GM23338 (cell line): ENCODE results near the gene ADAD2. TPM values are rescaled to one million over a fixed set of nuclear protein-coding genes. Genes with fewer than 3 reads are reported as not detected.

Experiments
- ATAC-seq: fragments of 200-7000 bp; cut with Tn5 transposase; 3 replicates; pipeline ENCODE4 v1.9.1; 2020
- DNase-seq: peaks from one replicate; pipeline ENCODE4 v3.0.0-alpha.2; 2015; ENCODE audit warnings: low spot score
- H2AFZ ChIP-seq: fragments of 200-600 bp; sonication (generic); 2 replicates; pipeline ENCODE4 v1.8.0; 2016; ENCODE audit warnings: antibody characterized with exemption, mild to moderate bottlenecking, moderate library complexity
- H3F3A ChIP-seq: fragments of 200-600 bp; sonication (generic); replicated peaks from 2 replicates; pipeline ENCODE4 v1.8.0; 2017; ENCODE audit warnings: antibody characterized with exemption, mixed run types, low read depth
- H3K27ac ChIP-seq: fragments of 200-600 bp; sonication (generic); 2 replicates; pipeline ENCODE4 v1.6.1; 2016; ENCODE audit warnings: low read depth
- H3K27me3 ChIP-seq: fragments of 200-600 bp; sonication (generic); 2 replicates; pipeline ENCODE4 v1.8.0; 2016; ENCODE audit warnings: mild to moderate bottlenecking, mixed run types, moderate library complexity; ENCODE audit not compliant: insufficient read depth
- H3K36me3 ChIP-seq: fragments of 200-600 bp; sonication (generic); 2 replicates; pipeline ENCODE4 v1.8.0; 2016; ENCODE audit warnings: mild to moderate bottlenecking; ENCODE audit not compliant: insufficient read depth
- H3K4me1 ChIP-seq: fragments of 200-600 bp; sonication (generic); 2 replicates; pipeline ENCODE4 v1.8.0; 2016; ENCODE audit warnings: mild to moderate bottlenecking, moderate library complexity; ENCODE audit not compliant: insufficient read depth
- H3K4me2 ChIP-seq: fragments of 200-600 bp; sonication (generic); 2 replicates; pipeline ENCODE4 v1.7.1; 2017; ENCODE audit warnings: mixed run types
- H3K4me3 ChIP-seq: fragments of 200-600 bp; sonication (generic); 2 replicates; pipeline ENCODE4 v1.6.1; 2016; ENCODE audit warnings: mixed run types
- H3K79me2 ChIP-seq: fragments of 200-600 bp; sonication (generic); replicated peaks from 2 replicates; pipeline ENCODE4 v1.8.0; 2017; ENCODE audit warnings: mild to moderate bottlenecking; ENCODE audit not compliant: insufficient read depth
- H3K9me2 ChIP-seq: fragments of 200-600 bp; sonication (generic); 2 replicates; pipeline ENCODE4 v1.8.0; 2017; ENCODE audit not compliant: insufficient read depth
- H4K20me1 ChIP-seq: fragments of 200-600 bp; sonication (generic); replicated peaks from 2 replicates; pipeline ENCODE4 v1.8.0; 2017; ENCODE audit warnings: mild to moderate bottlenecking; ENCODE audit not compliant: insufficient read depth
- H3K27ac Mint-ChIP-seq: 2 replicates; pipeline ENCODE4 v1.8.0; 2020; ENCODE audit warnings: inconsistent platforms, mild to moderate bottlenecking, moderate library complexity, mixed read lengths
- H3K27me3 Mint-ChIP-seq: 3 replicates; pipeline ENCODE4 v1.8.0; 2022; ENCODE audit warnings: low read depth, mild to moderate bottlenecking, moderate library complexity, mixed read lengths, inconsistent platforms; ENCODE audit not compliant: insufficient read depth, poor library complexity
- H3K36me3 Mint-ChIP-seq: 3 replicates; pipeline ENCODE4 v1.8.0; 2021; ENCODE audit warnings: low read depth, mild to moderate bottlenecking, inconsistent platforms, moderate library complexity, mixed read lengths
- H3K4me1 Mint-ChIP-seq: 3 replicates; pipeline ENCODE4 v1.8.0; 2020; ENCODE audit warnings: mild to moderate bottlenecking, inconsistent platforms, mixed read lengths
- H3K4me3 Mint-ChIP-seq: 3 replicates; pipeline ENCODE4 v1.8.0; 2021; ENCODE audit warnings: moderate library complexity, mild to moderate bottlenecking, inconsistent platforms, mixed read lengths
- H3K9me3 Mint-ChIP-seq: 3 replicates; pipeline ENCODE4 v1.8.0; 2020; ENCODE audit warnings: moderate library complexity, mild to moderate bottlenecking, inconsistent platforms, mixed read lengths
- CREB1 ChIP-seq: fragments of 250-450 bp; sonication (Bioruptor Pico); IDR thresholded peaks from 2 replicates; pipeline ENCODE4 v1.5.0; 2020; ENCODE audit warnings: low read depth, mild to moderate bottlenecking, moderate library complexity
- EZH2 ChIP-seq: fragments of 200-600 bp; sonication (generic); IDR thresholded peaks from one replicate; pipeline ENCODE4 v1.8.0; 2017; ENCODE audit warnings: antibody characterized with exemption, mild to moderate bottlenecking, low read depth; ENCODE audit not compliant: unreplicated experiment
- EZH2phosphoT487 ChIP-seq: fragments of 200-600 bp; sonication (generic); IDR thresholded peaks from one replicate; pipeline ENCODE4 v1.8.1; 2018; ENCODE audit warnings: antibody characterized with exemption; ENCODE audit not compliant: unreplicated experiment
- JUNB ChIP-seq: IDR thresholded peaks from one replicate; pipeline ENCODE4 v1.6.1; 2016; ENCODE audit warnings: antibody characterized with exemption; ENCODE audit not compliant: unreplicated experiment
- POLR2AphosphoS5 ChIP-seq: IDR thresholded peaks from 2 replicates; pipeline ENCODE4 v1.6.1; 2016; ENCODE audit warnings: antibody characterized with exemption, low read depth
- STAT1 ChIP-seq: IDR thresholded peaks from one replicate; pipeline ENCODE4 v1.6.1; 2016; ENCODE audit warnings: antibody characterized with exemption; ENCODE audit not compliant: unreplicated experiment
- ZNF114 ChIP-seq: fragments of 250-450 bp; sonication (Bioruptor Pico); IDR thresholded peaks from 2 replicates; pipeline ENCODE4 v1.5.0; 2020; ENCODE audit warnings: mild to moderate bottlenecking, moderate library complexity
- ZNF331 ChIP-seq: fragments of 250-450 bp; sonication (Bioruptor Pico); IDR thresholded peaks from 2 replicates; pipeline ENCODE4 v1.5.0; 2020; ENCODE audit warnings: low read depth, mild to moderate bottlenecking, moderate library complexity
- polyA plus RNA-seq: library from polyadenylated mRNA; unstranded; fragments of >200 nt; fragmentation: Nextera tagmentation; extraction: Ambion mirVana; gene quantifications from 2 replicates; pipeline ENCODE4 v1.2.1, GENCODE V29; 2016
- total RNA-seq: library from RNA; depleted of rRNA; stranded (reverse); fragments of >200 nt; shearing (Covaris generic); gene quantifications from 2 replicates; pipeline ENCODE4 v1.2.3, GENCODE V29; 2014
- TF ChIP-seq, protein P1 (sequence below): IDR thresholded peaks from one replicate; pipeline ENCODE4 v1.6.1; 2018; ENCODE audit warnings: antibody characterized with exemption; ENCODE audit not compliant: unreplicated experiment
- TF ChIP-seq, protein P2 (sequence below), 2 experiments: fragments of 200-600 bp in 1 of 2; sonication (generic) in 1 of 2; conservative IDR thresholded peaks; 2 replicates each; pipeline versions ENCODE4 v1.5.1 to v1.6.1; 2016 to 2017; ENCODE audit warnings: antibody characterized with exemption in 2 of 2, low read depth in 2 of 2, mild to moderate bottlenecking in 2 of 2, moderate library complexity in 1 of 2
- TF ChIP-seq, protein P3 (sequence below): IDR thresholded peaks from 2 replicates; pipeline ENCODE4 v1.6.1; 2016; ENCODE audit warnings: antibody characterized with exemption

Gene ADAD2
- total and polyA plus RNA-seq, 2 experiments from 2014 or later: 1.6 to 4.5 TPM

GRCh38 chr16:84205976-84206691 lies 15.2 kb downstream of the ADAD2 start:
- ATAC-seq: no peak
- Histone ChIP-seq H4K20me1 (no peaks in the 10 kb centered on the region), H3K27me3 (no peaks in the 10 kb centered on the region), H2AFZ (no peak overlapping the region), H3K36me3 (no peaks in the 10 kb centered on the region), H3K9me2 (0 out of 2 replicates have a peak, but pooled peaks cover 3% of the 10 kb centered on the region), H3K4me3 (no peak overlapping the region), H3K27ac (no peak overlapping the region), H3K79me2 (no peaks in the 10 kb centered on the region), H3K4me1 (no peaks in the 10 kb centered on the region), H3F3A (no peaks in the 10 kb centered on the region), H3K4me2 (no peak overlapping the region)
- H3K36me3 Mint-ChIP-seq: no peaks in the 10 kb centered on the region
- H3K9me3 Mint-ChIP-seq: no peaks in the 10 kb centered on the region
- no peak for DNase-seq
- H3K27me3 Mint-ChIP-seq: peaks cover 4% of the 10 kb centered on the region
- TF ChIP-seq ZNF114 (CRISPR knock-in tag) (no peak), JUNB (no peak), ZNF331 (no peak), EZH2 (no peak), CREB1 (CRISPR knock-in tag) (no peak), EZH2phosphoT487 (no peak)
- TF ChIP-seq, protein P1, sequence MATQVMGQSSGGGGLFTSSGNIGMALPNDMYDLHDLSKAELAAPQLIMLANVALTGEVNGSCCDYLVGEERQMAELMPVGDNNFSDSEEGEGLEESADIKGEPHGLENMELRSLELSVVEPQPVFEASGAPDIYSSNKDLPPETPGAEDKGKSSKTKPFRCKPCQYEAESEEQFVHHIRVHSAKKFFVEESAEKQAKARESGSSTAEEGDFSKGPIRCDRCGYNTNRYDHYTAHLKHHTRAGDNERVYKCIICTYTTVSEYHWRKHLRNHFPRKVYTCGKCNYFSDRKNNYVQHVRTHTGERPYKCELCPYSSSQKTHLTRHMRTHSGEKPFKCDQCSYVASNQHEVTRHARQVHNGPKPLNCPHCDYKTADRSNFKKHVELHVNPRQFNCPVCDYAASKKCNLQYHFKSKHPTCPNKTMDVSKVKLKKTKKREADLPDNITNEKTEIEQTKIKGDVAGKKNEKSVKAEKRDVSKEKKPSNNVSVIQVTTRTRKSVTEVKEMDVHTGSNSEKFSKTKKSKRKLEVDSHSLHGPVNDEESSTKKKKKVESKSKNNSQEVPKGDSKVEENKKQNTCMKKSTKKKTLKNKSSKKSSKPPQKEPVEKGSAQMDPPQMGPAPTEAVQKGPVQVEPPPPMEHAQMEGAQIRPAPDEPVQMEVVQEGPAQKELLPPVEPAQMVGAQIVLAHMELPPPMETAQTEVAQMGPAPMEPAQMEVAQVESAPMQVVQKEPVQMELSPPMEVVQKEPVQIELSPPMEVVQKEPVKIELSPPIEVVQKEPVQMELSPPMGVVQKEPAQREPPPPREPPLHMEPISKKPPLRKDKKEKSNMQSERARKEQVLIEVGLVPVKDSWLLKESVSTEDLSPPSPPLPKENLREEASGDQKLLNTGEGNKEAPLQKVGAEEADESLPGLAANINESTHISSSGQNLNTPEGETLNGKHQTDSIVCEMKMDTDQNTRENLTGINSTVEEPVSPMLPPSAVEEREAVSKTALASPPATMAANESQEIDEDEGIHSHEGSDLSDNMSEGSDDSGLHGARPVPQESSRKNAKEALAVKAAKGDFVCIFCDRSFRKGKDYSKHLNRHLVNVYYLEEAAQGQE: no peak
- H3K4me3 Mint-ChIP-seq: no peak overlapping the region
- peaks cover 4% of the 10 kb centered on the region; the same call in 2 of the 3 replicates for H3K4me1 Mint-ChIP-seq
- H3K27ac Mint-ChIP-seq: no peak overlapping the region

DNA sequence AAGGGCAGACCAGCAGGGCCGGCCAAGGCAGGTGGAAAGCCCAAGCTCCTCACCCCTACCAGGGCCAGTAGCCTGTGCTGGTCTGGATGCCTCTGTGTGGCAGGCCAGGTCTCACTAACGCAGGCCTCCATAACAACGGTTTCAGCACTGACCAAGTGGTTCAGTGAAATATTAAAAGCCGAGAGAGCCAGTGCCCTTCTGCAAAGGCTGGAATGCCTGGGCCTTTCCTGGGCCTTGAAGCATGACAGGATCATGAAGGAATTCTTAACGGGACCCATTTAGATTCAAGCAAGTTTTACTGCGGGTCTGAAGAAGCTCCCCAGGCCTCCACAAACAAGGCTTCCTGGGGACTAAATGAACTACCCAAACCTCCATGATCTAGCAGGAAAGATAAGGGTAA lies 16.3 kb downstream of the ADAD2 start:
- no peak for DNase-seq
- Histone ChIP-seq H3K27me3 (no peaks in the 10 kb centered on the region), H3K4me3 (no peak overlapping the region), H3K4me1 (no peaks in the 10 kb centered on the region), H3K9me2 (0 out of 2 replicates have a peak, but pooled peaks cover 3% of the 10 kb centered on the region), H2AFZ (no peak overlapping the region), H3K4me2 (no peak overlapping the region), H4K20me1 (0 out of 2 replicates have a peak, but pooled peaks cover 3% of the 10 kb centered on the region), H3K79me2 (no peaks in the 10 kb centered on the region), H3K27ac (no peak overlapping the region), H3F3A (no peaks in the 10 kb centered on the region), H3K36me3 (no peaks in the 10 kb centered on the region)
- Mint-ChIP-seq H3K9me3 (no peaks in the 10 kb centered on the region), H3K27me3 (peaks cover 4% of the 10 kb centered on the region), H3K4me3 (no peak overlapping the region), H3K4me1 (peaks cover 4% of the 10 kb centered on the region; the same call in 2 of the 3 replicates), H3K27ac (no peak overlapping the region), H3K36me3 (no peaks in the 10 kb centered on the region)
- no peak for ATAC-seq
- TF ChIP-seq POLR2AphosphoS5: no peak
- TF ChIP-seq STAT1: no peak
- TF ChIP-seq, protein P2, sequence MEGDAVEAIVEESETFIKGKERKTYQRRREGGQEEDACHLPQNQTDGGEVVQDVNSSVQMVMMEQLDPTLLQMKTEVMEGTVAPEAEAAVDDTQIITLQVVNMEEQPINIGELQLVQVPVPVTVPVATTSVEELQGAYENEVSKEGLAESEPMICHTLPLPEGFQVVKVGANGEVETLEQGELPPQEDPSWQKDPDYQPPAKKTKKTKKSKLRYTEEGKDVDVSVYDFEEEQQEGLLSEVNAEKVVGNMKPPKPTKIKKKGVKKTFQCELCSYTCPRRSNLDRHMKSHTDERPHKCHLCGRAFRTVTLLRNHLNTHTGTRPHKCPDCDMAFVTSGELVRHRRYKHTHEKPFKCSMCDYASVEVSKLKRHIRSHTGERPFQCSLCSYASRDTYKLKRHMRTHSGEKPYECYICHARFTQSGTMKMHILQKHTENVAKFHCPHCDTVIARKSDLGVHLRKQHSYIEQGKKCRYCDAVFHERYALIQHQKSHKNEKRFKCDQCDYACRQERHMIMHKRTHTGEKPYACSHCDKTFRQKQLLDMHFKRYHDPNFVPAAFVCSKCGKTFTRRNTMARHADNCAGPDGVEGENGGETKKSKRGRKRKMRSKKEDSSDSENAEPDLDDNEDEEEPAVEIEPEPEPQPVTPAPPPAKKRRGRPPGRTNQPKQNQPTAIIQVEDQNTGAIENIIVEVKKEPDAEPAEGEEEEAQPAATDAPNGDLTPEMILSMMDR (conservative IDR thresholded peaks at IDR 0.05; ENCODE audit: low read depth in 2 of 2): no peak
- TF ChIP-seq, protein P3, sequence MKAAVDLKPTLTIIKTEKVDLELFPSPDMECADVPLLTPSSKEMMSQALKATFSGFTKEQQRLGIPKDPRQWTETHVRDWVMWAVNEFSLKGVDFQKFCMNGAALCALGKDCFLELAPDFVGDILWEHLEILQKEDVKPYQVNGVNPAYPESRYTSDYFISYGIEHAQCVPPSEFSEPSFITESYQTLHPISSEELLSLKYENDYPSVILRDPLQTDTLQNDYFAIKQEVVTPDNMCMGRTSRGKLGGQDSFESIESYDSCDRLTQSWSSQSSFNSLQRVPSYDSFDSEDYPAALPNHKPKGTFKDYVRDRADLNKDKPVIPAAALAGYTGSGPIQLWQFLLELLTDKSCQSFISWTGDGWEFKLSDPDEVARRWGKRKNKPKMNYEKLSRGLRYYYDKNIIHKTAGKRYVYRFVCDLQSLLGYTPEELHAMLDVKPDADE: no peak
- TF ChIP-seq, protein P1: no peak
- TF ChIP-seq EZH2: no peak
- no peak for TF ChIP-seq JUNB
- TF ChIP-seq CREB1 (CRISPR knock-in tag): no peak
- TF ChIP-seq ZNF331: no peak
- no peak for TF ChIP-seq EZH2phosphoT487
- no peak for TF ChIP-seq ZNF114 (CRISPR knock-in tag)
